HepG2 (cell line): ENCODE data around the gene PKD1L1. TPM values are rescaled to one million over a fixed set of nuclear protein-coding genes. Genes with fewer than 3 reads are reported as not detected.
A peak's percentile ranks its signal among the peaks of the same experiment; 100 is the strongest.

Source experiments
- GATAD2A ChIP-seq: IDR thresholded peaks from 2 replicates; pipeline ENCODE4 v1.6.1; 2016
- HMG20A ChIP-seq: IDR thresholded peaks from 2 replicates; pipeline ENCODE4 v1.6.1; 2016; ENCODE audit warnings: borderline replicate concordance
- HNF4G ChIP-seq, 2 experiments: sonication (generic) in 1 of 2; formaldehyde crosslinking in 1 of 2; IDR thresholded peaks; 2 replicates each; pipeline versions ENCODE4 v1.4.0 to v1.6.1; 2011 to 2020; ENCODE audit warnings: borderline replicate concordance in 2 of 2, low read depth in 2 of 2, mild to moderate bottlenecking in 2 of 2, low read length in 1 of 2, missing genetic modification reagents in 1 of 2, moderate library complexity in 1 of 2
- HNRNPLL ChIP-seq: fragments of 200-400 bp; formaldehyde crosslinking; IDR thresholded peaks from 2 replicates; pipeline ENCODE4 v1.6.1; 2017; ENCODE audit warnings: mild to moderate bottlenecking, low read depth, low read length; ENCODE audit not compliant: poor library complexity, severe bottlenecking
- HOXA3 ChIP-seq: sonication (generic); formaldehyde crosslinking; IDR thresholded peaks from 2 replicates; pipeline ENCODE4 v1.5.0; 2020; ENCODE audit warnings: missing genetic modification reagents
- MTF1 ChIP-seq: sonication (generic); formaldehyde crosslinking; IDR thresholded peaks from 2 replicates; pipeline ENCODE4 v1.5.0; 2020; ENCODE audit warnings: missing genetic modification reagents
- NCOA5 ChIP-seq: sonication (generic); formaldehyde crosslinking; IDR thresholded peaks from 2 replicates; pipeline ENCODE4 v1.4.0; 2020; ENCODE audit warnings: missing genetic modification reagents
- NFIC ChIP-seq: IDR thresholded peaks from 2 replicates; pipeline ENCODE4 v1.6.1; 2012; ENCODE audit warnings: mild to moderate bottlenecking, low read length, inconsistent platforms
- NR2F1 ChIP-seq, 2 experiments: fragments of 450-650 bp in 1 of 2; formaldehyde crosslinking in 1 of 2; IDR thresholded peaks; 2 replicates each; pipeline versions ENCODE4 v1.5.0 to v1.6.1; 2016 to 2020; ENCODE audit warnings: mild to moderate bottlenecking in 1 of 2, missing compliant biosample characterization in 1 of 2, missing genetic modification reagents in 1 of 2, moderate library complexity in 1 of 2
- POLR2AphosphoS2 ChIP-seq: IDR thresholded peaks from 2 replicates; pipeline ENCODE4 v1.6.1; 2011; ENCODE audit warnings: low read depth, low read length, improper control_type of control experiment
- PRPF4 ChIP-seq: fragments of 200-400 bp; formaldehyde crosslinking; IDR thresholded peaks from 2 replicates; pipeline ENCODE4 v1.6.1; 2016; ENCODE audit warnings: low read length, low read depth; ENCODE audit not compliant: poor library complexity, severe bottlenecking
- SIX4 ChIP-seq: sonication (generic); formaldehyde crosslinking; IDR thresholded peaks from 2 replicates; pipeline ENCODE4 v1.4.0; 2020; ENCODE audit warnings: missing genetic modification reagents
- SOX13 ChIP-seq, 3 experiments: fragments of 450-650 bp in 1 of 3; sonication (generic) in 1 of 3; formaldehyde crosslinking in 1 of 3; IDR thresholded peaks in 2 of 3; conservative IDR thresholded peaks in 1 of 3; 2 replicates each; pipeline versions ENCODE4 v1.5.0 to v1.6.1; 2016 to 2020; ENCODE audit warnings: antibody characterized with exemption in 1 of 3, mild to moderate bottlenecking in 1 of 3, missing compliant biosample characterization in 1 of 3, missing genetic modification reagents in 1 of 3, moderate library complexity in 1 of 3
- SPEN ChIP-seq: sonication (generic); formaldehyde crosslinking; IDR thresholded peaks from 2 replicates; pipeline ENCODE4 v1.5.1; 2020; ENCODE audit warnings: low read depth, mild to moderate bottlenecking, missing genetic modification reagents
- TP53 ChIP-seq: sonication (generic); formaldehyde crosslinking; conservative IDR thresholded peaks from 2 replicates; pipeline ENCODE4 v1.4.0; 2020; ENCODE audit warnings: missing genetic modification reagents
- ZKSCAN5 ChIP-seq: sonication (generic); formaldehyde crosslinking; IDR thresholded peaks from 2 replicates; pipeline ENCODE4 v1.5.1; 2020; ENCODE audit warnings: mild to moderate bottlenecking, missing genetic modification reagents
- ZNF101 ChIP-seq: sonication (generic); formaldehyde crosslinking; IDR thresholded peaks from 2 replicates; pipeline ENCODE4 v1.4.0; 2020; ENCODE audit warnings: mild to moderate bottlenecking, low read depth, missing genetic modification reagents, borderline replicate concordance
- ZNF333 ChIP-seq: sonication (generic); formaldehyde crosslinking; IDR thresholded peaks from 2 replicates; pipeline ENCODE4 v1.4.0; 2020; ENCODE audit warnings: mild to moderate bottlenecking, missing genetic modification reagents, borderline replicate concordance
- polyA plus RNA-seq, 8 experiments: library from polyadenylated mRNA; depleted of rRNA in 3 of 8; stranded (reverse) in 7 of 8; unstranded in 1 of 8; fragments of >200 nt; fragmentation: Illumina TruSeq in 4 of 8; extraction: Trizol in 4 of 8; gene quantifications; 2 replicates each; pipeline versions ENCODE4 v1.2.1 to v1.2.3, GENCODE V29; 2011 to 2016; ENCODE audit warnings: low read depth in 4 of 8, missing spikeins in 1 of 8, mixed read lengths in 1 of 8; ENCODE audit not compliant: insufficient read depth in 1 of 8
- total RNA-seq, 5 experiments: library from RNA; depleted of rRNA; stranded (reverse); fragments of >200 nt; fragmentation: Illumina TruSeq; extraction: Trizol; gene quantifications; 2 replicates each; pipeline ENCODE4 v1.2.3, GENCODE V29; 2016; ENCODE audit warnings: low read depth in 1 of 5
- TF ChIP-seq, protein P1 (sequence below): sonication (generic); formaldehyde crosslinking; conservative IDR thresholded peaks from 2 replicates; pipeline ENCODE4 v1.4.0; 2020; ENCODE audit warnings: mild to moderate bottlenecking, missing genetic modification reagents, moderate library complexity
- TF ChIP-seq, protein P2 (sequence below): sonication (generic); formaldehyde crosslinking; IDR thresholded peaks from 2 replicates; pipeline ENCODE4 v1.4.0; 2020; ENCODE audit warnings: mild to moderate bottlenecking, missing genetic modification reagents
- TF ChIP-seq, protein P3 (sequence below): sonication (generic); formaldehyde crosslinking; IDR thresholded peaks from 2 replicates; pipeline ENCODE4 v1.4.0; 2020; ENCODE audit warnings: missing genetic modification reagents, borderline replicate concordance

The PKD1L1 gene
- total and polyA plus RNA-seq, 2 of the 13 experiments (the other 11 are each of a cell fraction or from before 2014, with no cell fraction given) = 0.01 TPM; not detected in 1

DNA sequence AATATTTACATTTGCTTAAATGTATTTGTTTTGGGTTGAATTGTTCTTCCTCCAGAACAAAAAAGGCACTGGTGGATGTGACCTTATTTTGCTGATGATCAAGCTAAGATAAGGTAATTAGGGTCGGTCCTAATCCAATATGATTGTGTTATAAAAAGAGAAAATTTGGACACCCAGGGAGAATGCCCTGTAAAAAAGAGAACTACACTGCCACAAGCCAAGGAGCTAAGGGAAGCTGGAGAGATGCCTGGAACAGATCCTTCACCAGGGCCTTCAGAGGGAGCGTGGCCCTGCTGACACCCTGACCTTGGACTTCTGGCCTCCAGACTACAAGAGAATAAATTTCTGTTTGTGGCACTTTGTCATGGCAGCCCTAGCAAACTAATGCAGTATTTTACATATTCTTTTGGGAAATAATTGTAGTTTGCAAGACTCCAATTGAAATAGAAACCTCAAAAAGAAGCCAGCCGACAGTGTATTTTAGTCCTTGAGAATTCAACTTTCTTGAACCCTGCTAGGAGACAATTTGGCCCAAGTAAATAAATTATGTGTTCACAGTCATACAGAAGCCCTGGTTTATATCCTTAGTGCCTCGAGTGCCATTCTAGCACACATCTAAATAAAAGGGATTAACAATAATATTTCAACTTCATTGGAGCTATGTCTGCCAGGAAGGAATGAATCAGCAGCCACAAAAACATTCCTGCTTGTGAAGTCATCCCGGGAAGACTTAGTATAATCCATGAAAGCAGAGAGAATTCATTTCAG, 164.6 kb downstream of the PKD1L1 start (continued):
- TF ChIP-seq, protein P1, sequence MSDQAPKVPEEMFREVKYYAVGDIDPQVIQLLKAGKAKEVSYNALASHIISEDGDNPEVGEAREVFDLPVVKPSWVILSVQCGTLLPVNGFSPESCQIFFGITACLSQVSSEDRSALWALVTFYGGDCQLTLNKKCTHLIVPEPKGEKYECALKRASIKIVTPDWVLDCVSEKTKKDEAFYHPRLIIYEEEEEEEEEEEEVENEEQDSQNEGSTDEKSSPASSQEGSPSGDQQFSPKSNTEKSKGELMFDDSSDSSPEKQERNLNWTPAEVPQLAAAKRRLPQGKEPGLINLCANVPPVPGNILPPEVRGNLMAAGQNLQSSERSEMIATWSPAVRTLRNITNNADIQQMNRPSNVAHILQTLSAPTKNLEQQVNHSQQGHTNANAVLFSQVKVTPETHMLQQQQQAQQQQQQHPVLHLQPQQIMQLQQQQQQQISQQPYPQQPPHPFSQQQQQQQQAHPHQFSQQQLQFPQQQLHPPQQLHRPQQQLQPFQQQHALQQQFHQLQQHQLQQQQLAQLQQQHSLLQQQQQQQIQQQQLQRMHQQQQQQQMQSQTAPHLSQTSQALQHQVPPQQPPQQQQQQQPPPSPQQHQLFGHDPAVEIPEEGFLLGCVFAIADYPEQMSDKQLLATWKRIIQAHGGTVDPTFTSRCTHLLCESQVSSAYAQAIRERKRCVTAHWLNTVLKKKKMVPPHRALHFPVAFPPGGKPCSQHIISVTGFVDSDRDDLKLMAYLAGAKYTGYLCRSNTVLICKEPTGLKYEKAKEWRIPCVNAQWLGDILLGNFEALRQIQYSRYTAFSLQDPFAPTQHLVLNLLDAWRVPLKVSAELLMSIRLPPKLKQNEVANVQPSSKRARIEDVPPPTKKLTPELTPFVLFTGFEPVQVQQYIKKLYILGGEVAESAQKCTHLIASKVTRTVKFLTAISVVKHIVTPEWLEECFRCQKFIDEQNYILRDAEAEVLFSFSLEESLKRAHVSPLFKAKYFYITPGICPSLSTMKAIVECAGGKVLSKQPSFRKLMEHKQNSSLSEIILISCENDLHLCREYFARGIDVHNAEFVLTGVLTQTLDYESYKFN (CRISPR knock-in tag) = peak; percentile 75
- TF ChIP-seq HNF4G (IDR thresholded peaks at IDR 0.05; ENCODE audit: borderline replicate concordance, low read depth, low read length) (peak; percentile 60; the same call in 1 of the 2 replicates), HNF4G (CRISPR knock-in tag; IDR thresholded peaks at IDR 0.05; ENCODE audit: borderline replicate concordance, low read depth) (no peak), TP53 (no peak), PRPF4 (no peak), SPEN (CRISPR knock-in tag) (no peak), ZNF101 (CRISPR knock-in tag) (no peak), SIX4 (CRISPR knock-in tag) (0 out of 2 replicates have a peak, but pooled peaks have one; percentile 24), HMG20A (CRISPR knock-in tag) (peak; percentile 30; the same call in 1 of the 2 replicates), NCOA5 (CRISPR knock-in tag) (no peak), MTF1 (CRISPR knock-in tag) (no peak), NFIC (peak; percentile 82; the same call in 1 of the 2 replicates), NR2F1 (CRISPR knock-in tag; IDR thresholded peaks at IDR 0.05) (peak; percentile 43 to 79; a peak in 2 of 4 replicates), ZKSCAN5 (CRISPR knock-in tag) (no peak), POLR2AphosphoS2 (no peak), SOX13 (IDR thresholded peaks at IDR 0.05) (peak; percentile 49; the same call in 1 of the 2 replicates), SOX13 (CRISPR knock-in tag; conservative IDR thresholded peaks at IDR 0.05 in 1 of 2, IDR thresholded peaks at IDR 0.05 in 1 of 2) (peak in 1 of 2 experiments; percentile 93; a peak in 2 of 4 replicates), HNRNPLL (no peak), HOXA3 (peak; percentile 36; the same call in 1 of the 2 replicates), GATAD2A (CRISPR knock-in tag) (peak; percentile 56; the same call in 1 of the 2 replicates), ZNF333 (CRISPR knock-in tag) (no peak)
- TF ChIP-seq, protein P2, sequence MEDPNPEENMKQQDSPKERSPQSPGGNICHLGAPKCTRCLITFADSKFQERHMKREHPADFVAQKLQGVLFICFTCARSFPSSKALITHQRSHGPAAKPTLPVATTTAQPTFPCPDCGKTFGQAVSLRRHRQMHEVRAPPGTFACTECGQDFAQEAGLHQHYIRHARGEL (CRISPR knock-in tag) = no peak
- TF ChIP-seq, protein P3, sequence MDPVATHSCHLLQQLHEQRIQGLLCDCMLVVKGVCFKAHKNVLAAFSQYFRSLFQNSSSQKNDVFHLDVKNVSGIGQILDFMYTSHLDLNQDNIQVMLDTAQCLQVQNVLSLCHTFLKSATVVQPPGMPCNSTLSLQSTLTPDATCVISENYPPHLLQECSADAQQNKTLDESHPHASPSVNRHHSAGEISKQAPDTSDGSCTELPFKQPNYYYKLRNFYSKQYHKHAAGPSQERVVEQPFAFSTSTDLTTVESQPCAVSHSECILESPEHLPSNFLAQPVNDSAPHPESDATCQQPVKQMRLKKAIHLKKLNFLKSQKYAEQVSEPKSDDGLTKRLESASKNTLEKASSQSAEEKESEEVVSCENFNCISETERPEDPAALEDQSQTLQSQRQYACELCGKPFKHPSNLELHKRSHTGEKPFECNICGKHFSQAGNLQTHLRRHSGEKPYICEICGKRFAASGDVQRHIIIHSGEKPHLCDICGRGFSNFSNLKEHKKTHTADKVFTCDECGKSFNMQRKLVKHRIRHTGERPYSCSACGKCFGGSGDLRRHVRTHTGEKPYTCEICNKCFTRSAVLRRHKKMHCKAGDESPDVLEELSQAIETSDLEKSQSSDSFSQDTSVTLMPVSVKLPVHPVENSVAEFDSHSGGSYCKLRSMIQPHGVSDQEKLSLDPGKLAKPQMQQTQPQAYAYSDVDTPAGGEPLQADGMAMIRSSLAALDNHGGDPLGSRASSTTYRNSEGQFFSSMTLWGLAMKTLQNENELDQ (CRISPR knock-in tag) = no peak
